ENCODE results near the gene OSBPL8. TPM values are rescaled to one million over a fixed set of nuclear protein-coding genes. Genes with fewer than 3 reads are reported as not detected.
"Not testable (repeated sequence)": the region's sequence is repeated elsewhere in the genome, so short reads cannot be mapped to it uniquely, and the experiment has no call there.

Gene OSBPL8
- total RNA-seq, 2 experiments from 2014 or later, result 86.7 to 87.2 TPM

DNA sequence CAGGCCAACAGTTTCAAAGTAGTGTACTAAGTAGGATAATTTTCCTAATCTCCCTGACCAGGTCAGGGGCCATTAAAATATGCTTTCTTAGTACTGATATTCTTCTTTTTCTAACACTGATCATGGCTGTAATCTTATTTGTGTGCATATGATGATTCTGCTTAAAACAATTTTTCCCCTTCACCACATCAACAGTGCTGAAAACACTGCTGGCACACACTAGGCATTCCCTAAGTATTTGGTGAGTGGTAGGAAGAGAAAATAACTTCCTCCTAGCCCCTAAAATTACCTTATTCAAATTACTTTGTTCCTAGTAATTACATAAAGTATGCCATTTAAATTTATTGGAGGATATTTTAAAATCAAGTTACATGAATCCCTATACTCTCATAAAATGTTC is 161.5 kb downstream of the OSBPL8 start:
- CTCF ChIA-PET, result interaction anchor here (0.6 kb wide), 1 partner anchor 16 kb away, joined by 5 read pairs; no protein-coding TSS in a partner anchor
- POLR2A ChIA-PET, result no interaction called here

DNA sequence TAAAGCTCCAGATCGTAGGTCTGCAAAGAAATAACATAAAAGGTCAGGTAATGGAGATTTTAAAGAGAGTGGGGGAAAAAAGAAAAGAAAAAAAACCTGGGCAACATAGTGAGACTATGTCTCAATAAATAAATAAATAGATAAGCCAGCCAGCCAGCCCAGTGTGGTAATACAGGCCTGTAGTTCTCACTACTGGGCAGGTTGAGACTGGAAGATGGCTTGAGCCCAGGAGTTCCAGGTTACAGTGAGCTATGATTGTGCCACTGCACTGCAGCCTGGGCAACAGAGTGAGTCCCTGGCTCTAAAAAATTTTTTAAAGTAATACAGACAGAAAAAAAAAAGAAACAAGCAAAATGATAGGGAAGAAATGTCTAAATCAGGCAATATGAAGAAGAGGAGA is 168.1 kb downstream of the OSBPL8 start:
- POLR2A ChIA-PET, result no interaction called here
- CTCF ChIA-PET, result no interaction called here

DNA sequence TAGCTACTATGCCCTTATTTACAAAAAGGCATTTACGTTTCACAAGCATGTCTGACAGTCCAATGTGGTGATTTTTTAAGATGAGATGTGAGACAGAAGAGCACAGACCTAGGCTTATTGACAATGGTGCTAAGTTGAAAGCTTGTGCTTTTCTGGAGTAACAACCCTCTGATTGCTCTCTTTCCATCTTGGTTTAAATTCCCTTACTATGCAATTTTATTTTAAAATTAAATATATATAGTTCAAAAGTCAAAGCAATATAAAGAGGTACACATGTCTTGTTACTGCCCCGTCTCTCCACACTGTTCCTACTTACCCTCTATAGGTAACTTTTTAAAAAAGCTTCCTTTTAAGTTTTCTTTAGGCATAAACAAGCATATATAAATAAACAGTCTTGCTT is 172.0 kb downstream of the OSBPL8 start:
- ChIA-PET POLR2A (interaction anchor here (0.6 kb wide), 1 partner anchor 375 kb away, joined by 6 read pairs; no protein-coding TSS in a partner anchor), CTCF (no interaction called here)

DNA sequence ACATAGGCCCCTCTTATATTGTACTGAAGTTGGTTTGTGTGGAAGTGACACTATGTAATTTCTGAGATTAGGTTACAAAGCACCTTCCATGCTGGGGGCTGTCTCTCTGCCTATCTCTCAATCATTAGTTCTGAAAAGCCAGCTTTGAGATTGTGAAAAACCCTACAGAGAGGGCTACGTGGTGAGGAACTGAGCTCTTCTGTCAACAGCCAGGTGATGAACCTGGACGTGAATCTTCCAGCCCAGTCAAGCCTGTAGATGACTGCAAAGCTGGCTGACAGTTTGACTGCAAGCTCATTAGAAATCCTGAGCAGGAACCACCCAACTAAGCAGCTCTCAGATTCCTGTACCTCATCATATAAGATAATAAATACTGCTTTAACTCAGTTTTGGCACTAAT is 175.0 kb downstream of the OSBPL8 start:
- ChIA-PET CTCF (no interaction called here), POLR2A (no interaction called here)

DNA sequence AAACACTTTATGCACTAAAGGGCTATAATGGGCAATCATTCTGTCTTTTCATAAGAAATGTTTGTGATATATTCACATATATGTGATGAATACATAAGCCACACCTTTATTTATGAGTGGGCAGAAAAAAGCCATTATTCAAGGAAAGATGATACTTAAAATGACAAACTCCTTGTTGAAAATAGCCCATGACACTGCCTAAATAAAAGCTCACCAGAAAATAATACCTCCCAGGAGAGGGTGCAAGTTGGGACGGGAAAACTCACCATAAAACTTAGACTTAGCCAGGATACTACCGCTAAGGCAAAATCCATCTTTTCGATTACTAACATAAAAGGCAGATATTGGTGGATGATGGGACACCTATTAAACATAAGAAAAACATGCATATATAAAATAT is 175.6 kb downstream of the OSBPL8 start:
- POLR2A ChIA-PET, result no interaction called here
- CTCF ChIA-PET, result no interaction called here

DNA sequence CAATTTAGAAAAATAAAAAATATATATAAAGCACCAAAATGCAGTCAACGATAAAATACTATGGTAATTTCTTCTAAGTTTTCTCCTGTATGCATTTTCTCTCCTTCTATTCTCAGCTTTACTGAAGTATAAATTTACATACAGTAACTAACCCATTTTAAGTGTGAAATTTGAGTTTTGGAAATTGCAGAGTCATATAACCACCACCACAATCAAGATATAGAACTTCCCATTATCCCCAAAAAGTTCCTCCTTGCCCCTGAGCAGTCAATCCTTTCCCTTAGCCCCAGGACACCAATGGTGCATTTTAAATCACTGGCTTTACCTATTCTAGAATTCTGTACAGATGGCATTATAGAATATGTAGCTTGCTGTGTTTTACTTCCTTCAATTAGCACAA is 180.3 kb downstream of the OSBPL8 start:
- POLR2A ChIA-PET, result interaction anchor here (0.6 kb wide), 1 partner anchor 405 kb away, joined by 11 read pairs; no protein-coding TSS in a partner anchor
- CTCF ChIA-PET, result no interaction called here

DNA sequence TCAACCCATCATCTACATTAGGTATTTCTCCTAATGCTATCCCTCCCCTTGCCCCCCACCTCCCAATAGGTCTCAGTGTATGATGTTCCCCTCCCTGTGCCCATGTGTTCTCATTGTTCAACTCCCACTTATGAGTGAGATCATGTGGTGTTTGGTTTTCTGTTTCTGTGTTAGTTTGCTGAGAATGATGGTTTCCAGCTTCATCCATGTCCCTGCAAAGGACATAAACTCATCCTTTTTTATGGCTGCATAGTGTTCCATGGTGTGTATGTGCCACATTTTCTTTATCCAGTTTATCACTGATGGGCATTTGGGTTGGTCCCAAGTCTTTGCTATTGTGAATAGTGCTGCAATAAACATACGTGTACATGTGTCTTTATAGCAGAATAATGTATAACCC is 182.7 kb downstream of the OSBPL8 start:
- POLR2A ChIA-PET, result not testable (repeated sequence)
- CTCF ChIA-PET, result interaction anchor here (1.1 kb wide), 1 partner anchor 19 kb away, joined by 3 read pairs; no protein-coding TSS in a partner anchor

DNA sequence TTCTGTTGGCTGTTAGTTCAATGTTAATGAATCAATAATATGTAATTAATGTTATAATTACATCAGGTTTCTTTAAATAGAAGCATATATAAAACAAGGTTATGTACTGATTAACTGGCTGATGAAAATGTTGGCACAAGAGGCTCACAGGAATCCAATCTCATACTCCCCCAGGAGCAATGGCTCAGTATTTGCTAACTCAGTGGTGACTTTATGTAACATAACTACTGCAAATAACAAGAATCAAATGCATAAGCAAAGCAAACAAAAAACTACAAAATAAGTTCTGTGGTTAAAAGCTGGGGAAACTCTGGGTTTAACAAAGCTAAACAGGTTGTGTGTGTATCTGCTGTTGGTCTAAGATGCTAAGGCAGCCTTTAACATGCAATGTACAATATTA is 183.6 kb downstream of the OSBPL8 start:
- ChIA-PET CTCF (interaction anchor here (1.1 kb wide), 1 partner anchor 18 kb away, joined by 3 read pairs; no protein-coding TSS in a partner anchor), POLR2A (no interaction called here)

DNA sequence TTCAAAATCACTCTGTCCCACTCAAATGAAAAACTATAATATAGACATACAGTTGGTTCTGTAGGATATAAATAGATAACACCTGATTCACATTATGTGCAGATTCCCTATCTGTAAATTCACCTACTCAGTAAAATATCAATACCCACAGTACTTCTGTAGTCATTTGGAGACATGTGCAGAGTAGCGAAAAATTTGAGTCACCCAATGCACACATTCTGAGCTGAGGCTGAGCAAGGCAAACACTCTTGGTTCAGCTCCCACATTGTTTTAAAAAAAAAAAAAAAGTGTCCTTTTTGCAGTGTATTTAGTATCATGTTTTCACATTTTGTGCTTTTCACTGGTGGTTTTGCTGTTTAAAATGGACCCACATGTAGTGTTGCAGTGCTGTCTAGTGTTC is 184.1 kb downstream of the OSBPL8 start:
- ChIA-PET CTCF (no interaction called here), POLR2A (no interaction called here)

DNA sequence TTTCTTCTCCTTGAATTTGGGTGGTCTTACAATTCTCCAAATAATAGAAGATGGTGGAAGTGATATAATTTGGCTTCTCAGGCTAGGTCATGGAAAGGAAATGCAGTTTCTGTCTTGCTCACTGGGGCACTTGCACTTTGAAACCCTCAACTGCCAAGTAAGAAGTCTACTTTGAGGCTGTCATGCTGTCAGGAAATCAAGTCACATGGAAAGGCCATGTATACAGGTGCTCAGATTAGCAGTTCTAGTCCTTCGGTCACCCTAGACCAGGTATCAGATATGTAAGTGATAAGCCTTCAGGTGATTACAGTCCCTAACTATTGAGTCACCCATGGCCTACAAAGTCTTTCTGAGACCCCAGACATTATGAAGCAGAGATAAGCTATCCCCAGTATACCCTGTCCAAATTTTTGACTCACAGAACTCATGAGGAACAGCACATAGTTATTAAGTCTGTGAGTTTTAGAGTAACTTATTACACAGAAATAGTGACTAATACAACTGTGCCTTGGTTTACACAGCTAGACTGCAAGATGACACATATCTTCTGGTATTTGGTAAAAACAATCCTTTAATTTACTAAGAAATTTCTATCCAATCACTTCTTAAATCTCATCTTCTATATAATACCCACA is 185.1 kb downstream of the OSBPL8 start:
- POLR2A ChIA-PET, result no interaction called here
- CTCF ChIA-PET, result interaction anchor here (1.0 kb wide), 1 partner anchor 26 kb away, joined by 3 read pairs; the partner anchor contains the start of gene BBS10

DNA sequence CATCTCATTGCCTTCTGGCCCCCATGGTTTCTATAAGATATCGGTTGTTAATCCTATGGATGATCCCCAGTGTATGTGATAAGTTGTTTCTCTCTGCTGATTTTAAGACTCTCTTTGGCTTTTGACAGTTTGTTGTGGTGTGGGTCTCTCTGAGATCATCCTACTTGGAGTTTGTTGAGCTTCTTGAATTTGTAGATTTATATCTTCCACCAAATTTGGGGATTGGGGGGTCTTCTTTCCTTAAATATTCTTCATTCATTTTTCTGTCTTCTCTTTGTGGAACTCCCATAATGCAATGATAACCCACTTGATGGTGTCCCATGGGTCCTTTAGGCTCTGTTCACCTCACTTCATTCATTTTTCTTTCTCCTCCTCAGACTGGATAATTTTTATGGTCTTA is 191.3 kb downstream of the OSBPL8 start:
- ChIA-PET POLR2A (no interaction called here), CTCF (no interaction called here)

DNA sequence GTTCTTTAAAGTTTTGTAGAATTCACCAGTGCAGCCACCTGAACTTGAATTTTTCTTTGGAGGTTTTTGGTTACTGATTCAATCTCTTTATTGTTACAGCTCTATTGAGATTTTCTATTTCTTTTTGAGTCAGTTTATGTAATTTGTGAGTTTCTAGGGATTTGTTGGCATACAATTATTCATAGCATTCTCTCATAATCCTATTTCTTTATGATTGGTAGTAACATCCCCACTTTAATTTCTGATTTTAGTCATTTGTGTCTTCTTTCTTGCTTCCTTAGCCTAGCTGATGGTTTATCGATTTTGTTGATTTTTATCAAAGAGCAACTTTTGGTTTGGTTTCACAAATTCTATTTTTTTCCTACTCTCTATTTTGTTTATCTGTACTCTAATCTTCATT is 193.4 kb downstream of the OSBPL8 start:
- CTCF ChIA-PET, result no interaction called here

DNA sequence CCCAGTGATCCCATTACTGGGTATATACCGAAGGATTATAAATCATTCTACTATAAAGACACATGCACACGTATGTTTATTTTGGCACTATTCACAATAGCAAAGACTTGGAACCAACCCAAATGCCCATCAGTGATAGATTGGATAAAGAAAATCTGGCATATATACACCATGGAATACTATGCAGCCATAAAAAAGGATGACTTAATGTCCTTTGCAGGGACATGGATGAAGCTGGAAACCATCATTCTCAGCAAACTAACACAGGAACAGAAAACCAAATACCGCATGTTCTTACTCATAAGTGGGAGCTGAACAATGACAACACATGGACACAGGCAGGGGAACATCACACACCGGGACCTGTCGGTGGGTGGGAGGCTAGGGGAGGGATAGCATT is 195.4 kb downstream of the OSBPL8 start:
- CTCF ChIA-PET, POLR2A ChIA-PET: not testable (repeated sequence)

More for the DNA sequence above, 193.4 kb downstream of the OSBPL8 start:
- POLR2A ChIA-PET, result interaction anchor here (0.6 kb wide), 1 partner anchor 78 kb away, joined by 4 read pairs; no protein-coding TSS in a partner anchor

DNA sequence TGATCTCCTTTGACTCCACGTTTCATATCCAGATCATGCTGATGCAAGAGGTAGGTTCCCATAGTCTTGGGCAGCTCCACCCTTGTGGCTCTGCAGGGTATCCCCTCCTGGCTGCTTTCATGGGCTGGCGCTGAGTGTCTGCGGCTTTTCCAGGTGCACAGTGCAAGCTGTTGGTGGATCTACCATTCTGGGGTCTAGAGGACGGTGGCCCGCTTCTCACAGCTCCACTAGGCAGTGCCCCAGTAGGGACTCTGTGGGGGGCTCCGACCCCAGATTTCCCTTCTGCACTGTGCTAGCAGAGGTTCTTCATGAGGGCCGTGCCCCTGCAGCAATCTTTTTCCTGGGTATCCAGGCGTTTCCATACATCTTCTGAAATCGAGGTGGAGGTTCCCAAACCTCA is 199.3 kb downstream of the OSBPL8 start:
- POLR2A ChIA-PET, result no interaction called here
- CTCF ChIA-PET, result no interaction called here

DNA sequence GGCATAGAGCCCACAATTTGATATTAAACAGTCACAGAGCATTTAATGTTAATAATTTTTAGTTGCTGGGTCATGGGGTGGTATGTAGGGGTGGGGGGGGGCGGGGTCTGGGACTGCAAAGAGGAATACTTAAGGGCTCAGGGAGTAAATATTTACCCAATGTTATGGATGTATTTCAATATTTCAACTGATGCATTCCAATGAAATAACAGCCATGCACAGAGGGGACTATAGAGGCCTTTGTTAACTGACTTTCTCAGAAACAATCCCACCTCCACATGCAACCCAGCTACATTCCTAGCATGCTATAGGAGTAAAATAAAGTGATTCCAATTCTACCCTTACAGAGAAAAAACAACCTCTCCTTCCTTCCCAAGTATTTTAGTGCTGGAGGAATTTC is 203.5 kb downstream of the OSBPL8 start:
- ChIA-PET CTCF (no interaction called here), POLR2A (no interaction called here)

DNA sequence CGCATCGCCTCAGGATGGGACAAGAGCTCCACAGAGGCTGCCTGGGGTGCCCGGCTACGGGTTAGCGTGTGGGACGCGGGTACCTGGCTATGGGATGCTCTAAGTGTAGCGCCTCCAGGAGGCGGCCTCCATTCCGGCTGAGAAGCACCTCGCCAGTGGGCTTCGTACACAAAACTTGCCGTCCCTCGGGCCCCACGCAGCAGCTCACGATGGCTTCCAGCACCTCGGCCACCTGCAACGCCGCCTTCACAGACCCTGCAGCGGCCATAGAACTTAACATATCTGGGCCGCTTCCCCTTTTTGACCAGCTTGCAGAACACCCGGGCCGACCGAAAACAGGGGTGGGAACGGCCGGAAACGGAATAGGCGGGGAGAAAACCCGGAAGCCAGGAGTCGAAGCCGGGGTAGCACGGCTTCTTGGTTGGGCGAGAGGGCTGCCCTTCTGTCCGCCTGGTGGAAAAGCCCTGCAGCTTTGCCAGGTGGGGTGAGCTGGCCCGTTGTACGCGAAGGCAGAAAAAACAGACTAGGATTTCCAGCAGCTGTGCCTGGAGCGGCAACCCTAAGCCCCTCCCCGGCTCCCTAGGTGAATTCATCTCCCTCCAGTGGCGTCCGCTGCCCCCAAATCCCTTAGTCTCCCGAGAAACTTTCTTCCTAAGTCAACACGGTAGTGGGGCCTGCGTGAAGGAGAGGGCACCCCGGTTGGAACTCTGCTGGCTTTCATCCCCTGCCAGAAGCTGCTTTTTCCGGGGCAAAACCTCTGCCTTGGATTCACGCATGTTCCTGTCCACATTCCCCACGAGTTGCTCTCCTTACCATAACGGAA is 211.3 kb downstream of the OSBPL8 start, which contains the start of gene BBS10:
Gene BBS10 (minus strand): TSS at position 337 of the 823 bp plus-strand sequence. CDS start 57 bp downstream, at position 280.
- ChIA-PET POLR2A (interaction anchor here (0.6 to 2.2 kb wide), 4 partner anchors 189 to 1934 kb away, joined by 3 to 6 read pairs (median 5); partner anchors contain the start of gene NAP1L1), CTCF (interaction anchor here (0.6 to 2.3 kb wide), 9 partner anchors 26 to 868 kb away, joined by 3 to 4 read pairs (median 3); partner anchors contain the start of gene GLIPR1)

DNA sequence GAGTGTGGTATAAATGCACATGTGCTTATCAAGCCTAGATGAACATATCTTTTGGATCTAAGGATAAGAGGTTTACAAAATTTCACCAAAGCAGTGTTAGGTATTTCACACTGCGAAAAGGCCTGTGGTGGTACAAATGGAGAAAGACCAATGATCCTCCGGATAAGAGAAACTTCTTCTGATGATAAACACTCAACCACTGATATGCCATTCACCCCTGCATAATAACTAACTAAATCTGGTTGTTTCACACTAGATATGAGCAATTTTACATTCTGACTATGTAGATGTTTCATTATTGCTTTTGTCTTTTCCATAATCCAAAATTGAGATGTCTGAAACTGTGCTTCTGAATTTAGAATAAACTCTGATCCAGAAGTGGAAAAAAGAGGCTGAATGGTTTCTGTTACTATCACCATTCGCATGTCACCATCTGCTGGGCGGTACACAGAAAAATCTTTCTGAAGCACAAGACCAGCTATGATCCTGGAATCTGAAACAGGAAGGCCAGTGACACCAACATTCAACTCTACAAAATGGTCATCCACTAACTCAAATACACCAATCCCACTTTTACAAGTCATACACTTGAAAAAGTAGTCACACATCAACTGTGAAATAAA is 212.7 kb downstream of the OSBPL8 start:
- POLR2A ChIA-PET, result interaction anchor here (0.6 to 2.2 kb wide), 3 partner anchors 188 to 315 kb away, joined by 3 to 6 read pairs (median 5); partner anchors contain the start of genes NAP1L1 and PHLDA1
- CTCF ChIA-PET, result interaction anchor here (0.9 kb wide), 1 partner anchor 820 kb away, joined by 3 read pairs; no protein-coding TSS in a partner anchor

DNA sequence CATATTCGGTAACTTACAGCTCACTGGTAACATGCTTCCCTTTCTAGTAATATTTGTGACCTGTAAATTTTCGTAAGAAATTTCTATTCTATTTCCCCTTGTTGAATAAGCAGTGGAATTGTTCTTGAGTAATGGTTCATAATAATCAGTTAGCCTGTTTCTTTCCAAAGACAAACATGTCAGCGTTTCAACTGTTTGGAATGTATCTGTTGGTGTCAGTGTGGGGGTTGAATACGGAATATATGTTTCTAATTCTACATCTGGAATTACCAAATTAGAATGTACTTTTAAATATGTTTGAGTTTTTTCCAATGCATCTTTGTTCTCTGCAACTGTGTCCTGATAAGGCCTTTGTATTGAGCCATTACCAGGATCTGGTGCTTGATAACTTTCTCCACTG is 213.3 kb downstream of the OSBPL8 start:
- CTCF ChIA-PET, result no interaction called here

DNA sequence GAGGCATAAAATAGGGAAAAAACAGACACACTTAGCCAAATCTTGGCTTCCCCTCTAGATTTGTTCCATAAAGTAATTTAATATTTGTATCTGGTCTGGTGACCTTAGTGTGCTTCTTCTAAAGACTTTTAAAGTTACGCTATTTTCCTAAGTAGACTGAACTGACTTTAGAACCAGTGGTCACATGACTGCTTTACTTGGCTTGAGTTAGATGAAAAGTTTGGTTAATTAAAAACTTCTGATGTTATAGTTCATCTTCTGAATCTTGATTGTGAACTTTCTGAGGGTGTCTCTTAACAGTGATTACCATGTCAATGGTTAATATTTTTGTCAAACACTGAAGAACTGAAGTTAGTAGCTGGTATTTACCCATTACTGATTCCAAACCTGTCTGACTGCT is 214.0 kb downstream of the OSBPL8 start:
- POLR2A ChIA-PET, result no interaction called here
- CTCF ChIA-PET, result no interaction called here

More for the DNA sequence above, 213.3 kb downstream of the OSBPL8 start:
- POLR2A ChIA-PET, result no interaction called here

DNA sequence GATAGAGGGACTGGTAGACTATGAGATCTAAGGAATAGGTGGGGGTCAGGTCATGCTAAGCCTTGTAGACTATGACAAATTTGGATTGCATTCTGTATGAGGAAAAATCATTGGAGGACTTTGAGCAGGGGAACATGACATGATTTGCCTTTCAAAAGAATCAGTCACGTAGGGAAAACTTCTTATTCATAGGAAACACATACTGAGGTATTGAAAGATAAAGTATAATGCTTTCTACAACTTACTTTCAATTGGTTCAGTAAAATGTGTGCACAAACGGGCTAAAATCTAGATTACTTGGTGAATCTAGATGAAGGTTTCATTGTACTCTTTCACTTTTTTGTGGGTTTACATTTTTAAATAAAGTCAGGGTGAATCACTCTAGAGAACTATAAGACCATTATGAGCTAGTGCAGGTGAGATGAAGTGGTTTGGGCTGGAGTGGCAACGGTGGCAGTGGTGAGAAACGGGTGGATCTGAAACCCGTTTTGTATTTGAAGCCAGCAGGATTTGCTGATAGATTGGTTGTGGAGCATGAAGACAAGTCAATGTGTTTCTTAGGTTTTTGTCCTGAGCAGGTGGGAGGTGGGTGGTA is 218.0 kb downstream of the OSBPL8 start:
- CTCF ChIA-PET, result no interaction called here
- POLR2A ChIA-PET, result no interaction called here

Measured in activated CD8-positive, alpha-beta memory T cell treated with anti-CD3 and anti-CD28 coated beads for 36 hours (primary cell).